HG03095 (cell line): Measurements from ENCODE around the gene TP63.
"Not testable (repeated sequence)": the region's sequence is repeated elsewhere in the genome, so short reads cannot be mapped to it uniquely, and the experiment has no call there.

ENCODE experiments used
- ATAC-seq: cut with Tn5 transposase; IDR thresholded peaks from one replicate; pipeline ENCODE4 v1.9.1; 2021; ENCODE audit warnings: moderate library complexity; ENCODE audit not compliant: unreplicated experiment

The TP63 gene

DNA sequence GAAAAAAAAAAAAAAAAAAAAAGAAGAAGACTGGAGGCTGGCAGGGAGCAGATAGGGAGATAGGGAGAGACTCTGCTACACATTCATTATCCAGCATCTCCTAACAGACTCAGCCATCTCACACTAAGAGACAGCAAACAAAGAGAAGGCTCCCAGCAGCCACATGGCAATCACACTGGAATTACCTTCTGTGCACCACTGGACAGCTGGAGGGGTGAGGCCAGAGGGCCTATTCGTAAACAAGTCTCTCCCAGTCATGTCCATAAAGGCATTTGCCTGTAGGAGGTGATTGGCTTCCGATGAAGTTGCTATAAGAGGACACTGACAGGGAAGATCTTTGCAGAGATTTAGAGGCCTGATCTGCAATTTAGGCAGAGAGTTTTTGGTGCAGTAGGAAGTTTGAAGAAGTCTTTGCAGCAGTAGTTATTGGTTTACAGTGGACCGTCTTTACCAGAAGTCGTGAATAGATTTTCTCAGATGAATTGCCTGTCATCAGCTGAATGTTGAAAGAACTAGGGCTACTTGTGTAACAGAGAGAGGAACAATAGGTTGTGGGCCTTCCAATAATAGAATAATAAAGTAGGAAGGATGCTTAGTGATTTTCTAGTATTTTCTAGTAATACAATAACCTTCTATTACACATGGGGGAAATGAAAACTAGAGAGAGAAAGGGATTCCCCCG, 89.7 kb downstream of the TP63 start:
- ATAC-seq = no peak

DNA sequence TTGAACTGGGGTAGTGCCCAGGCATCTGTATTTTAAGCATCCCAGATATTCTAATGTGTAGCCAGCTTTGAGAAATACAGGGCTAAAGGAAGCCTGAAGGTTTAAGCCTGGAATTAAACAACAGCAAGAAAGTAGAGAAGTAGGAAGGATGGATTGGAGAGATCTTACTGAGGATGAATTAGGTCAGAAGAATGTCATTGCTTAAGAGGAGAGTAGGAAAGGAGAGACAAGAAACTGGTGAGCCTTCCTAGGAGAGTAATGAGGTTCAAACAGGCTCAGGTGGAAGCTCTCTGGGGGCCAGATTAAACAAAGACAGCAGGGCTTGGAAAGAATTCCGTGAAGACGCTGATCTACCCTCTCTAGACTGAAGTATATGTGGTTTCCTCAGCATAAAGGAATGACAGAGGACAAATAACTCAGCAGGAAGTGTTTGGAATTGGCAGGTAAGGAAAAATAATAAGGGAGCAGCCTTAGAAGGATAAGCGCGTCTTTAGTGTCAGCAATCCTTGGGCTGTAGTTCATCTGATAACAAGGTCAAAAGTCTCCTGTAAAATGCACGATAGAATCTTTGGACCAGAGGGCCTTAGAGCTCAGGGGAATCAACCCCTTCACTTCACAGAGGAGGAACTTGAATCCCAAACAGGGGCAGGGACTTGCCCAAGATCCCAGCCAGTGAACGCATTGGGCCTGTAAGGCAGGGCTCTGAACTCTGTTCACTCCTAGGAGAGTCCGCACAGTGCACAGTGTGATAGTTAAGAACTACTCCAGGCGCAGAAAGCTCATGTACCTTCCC, 90.9 kb downstream of the TP63 start:
- no peak for ATAC-seq

DNA sequence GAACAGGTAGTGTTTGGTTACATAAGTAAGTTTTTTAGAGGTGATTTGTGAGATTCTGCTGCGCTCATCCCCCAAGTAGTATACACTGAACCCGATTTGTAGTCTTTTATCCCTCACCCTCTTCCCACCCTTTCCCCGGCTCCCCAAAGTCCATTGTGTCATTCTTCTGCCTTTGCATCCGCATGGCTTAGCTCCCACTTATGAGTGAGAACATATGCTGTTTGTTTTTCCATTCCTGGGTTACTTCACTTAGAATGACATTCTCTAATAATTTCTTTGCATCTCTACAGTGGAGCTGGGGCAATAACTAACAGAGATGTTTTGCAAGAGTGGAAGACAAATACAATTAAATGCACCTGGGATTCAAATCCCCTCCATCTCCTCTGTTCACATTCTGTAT, 93.2 kb downstream of the TP63 start:
- ATAC-seq = no peak

DNA sequence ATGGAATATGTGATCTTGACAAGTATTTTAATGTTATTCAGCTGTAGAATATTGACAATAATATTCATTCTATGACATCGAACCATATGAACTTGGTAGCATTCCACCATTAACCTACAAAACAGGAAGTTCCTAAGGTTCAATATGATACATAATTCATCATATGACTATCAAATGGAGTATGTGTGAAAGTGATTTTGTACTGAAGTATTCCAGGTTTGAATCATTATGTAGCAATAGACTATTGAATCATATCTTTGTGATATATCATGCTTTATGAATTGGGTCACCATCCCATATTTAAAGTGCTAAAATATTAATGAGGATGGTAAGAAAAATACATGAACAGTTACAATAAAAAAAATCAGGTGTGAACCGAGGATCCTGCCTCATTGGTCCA, 95.1 kb downstream of the TP63 start:
- ATAC-seq = no peak

DNA sequence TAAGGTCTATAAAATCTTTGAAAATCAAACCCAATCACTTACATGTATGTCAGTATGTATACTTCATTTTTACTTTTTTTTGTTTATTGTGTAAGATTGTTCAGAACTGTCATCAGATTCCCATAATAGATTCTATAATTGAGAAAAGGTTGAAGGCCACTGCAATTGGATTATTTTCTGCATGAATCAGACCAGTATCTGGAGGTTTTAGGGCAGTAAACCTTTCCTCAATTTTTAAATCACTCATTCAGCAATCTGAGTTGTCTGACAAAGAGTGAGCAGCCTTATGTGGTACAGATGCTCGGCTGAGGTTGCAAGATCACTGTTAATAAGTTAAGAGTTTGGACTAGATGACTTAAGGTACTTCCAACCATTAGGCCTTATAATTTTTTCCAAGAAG, 96.0 kb downstream of the TP63 start:
- no peak for ATAC-seq

DNA sequence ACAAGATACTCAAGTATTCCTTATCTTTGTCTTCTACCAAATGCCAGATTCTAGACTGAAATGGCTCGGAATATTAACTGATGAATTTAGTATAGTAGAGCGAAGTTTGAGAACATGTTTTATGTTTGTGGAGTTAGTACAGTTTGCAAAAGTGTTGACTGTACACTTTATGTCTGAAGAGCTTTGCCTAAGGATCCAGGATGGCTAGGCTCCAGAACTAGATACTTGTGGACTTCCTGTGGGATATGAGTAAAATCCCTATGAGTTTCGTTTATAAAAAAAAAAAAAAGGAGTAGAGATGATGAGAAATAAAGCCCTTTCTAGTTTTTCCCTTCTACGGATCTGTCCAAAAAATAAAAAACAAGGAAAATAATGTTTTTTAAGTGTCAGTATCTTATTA, 96.7 kb downstream of the TP63 start:
- ATAC-seq = no peak

DNA sequence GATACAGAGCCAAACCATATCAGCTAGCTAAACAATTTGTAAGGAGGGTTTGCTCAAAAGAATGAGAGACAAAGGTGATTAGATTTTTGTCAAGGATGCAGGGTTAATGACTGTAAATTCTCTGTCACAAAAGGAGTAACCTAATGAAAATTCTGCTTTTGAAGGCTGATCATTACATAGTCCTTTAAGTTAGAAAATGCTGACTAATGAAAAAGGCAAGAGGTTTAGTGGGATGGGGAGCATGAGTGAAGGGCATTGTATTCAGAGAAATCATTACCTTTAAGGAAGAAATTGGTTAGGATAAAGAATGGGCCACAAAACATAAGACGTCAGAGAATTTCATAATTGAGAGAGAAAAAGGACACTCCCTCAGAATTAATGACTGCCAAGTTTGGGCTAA, 97.7 kb downstream of the TP63 start:
- no peak for ATAC-seq

DNA sequence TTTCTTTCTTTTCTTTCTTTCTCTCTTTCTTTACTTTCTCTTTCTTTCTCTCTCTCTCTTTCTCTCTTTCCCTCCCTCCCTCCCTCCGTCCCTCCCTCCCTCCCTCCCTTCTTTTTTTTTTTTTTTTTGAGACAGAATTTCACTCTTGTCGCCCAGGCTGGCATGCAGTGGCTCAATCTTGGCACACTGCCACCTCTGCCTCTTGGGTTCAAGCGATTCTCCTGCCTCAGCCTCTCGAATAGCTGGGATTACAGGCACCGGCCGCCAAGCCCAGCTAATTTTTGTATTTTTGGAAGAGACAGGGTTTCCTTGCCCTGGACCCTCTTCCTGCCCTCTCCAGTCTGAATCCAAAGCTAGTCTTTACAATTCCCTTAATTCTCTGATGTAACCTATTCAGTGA, 102.9 kb downstream of the TP63 start:
- ATAC-seq = no peak

DNA sequence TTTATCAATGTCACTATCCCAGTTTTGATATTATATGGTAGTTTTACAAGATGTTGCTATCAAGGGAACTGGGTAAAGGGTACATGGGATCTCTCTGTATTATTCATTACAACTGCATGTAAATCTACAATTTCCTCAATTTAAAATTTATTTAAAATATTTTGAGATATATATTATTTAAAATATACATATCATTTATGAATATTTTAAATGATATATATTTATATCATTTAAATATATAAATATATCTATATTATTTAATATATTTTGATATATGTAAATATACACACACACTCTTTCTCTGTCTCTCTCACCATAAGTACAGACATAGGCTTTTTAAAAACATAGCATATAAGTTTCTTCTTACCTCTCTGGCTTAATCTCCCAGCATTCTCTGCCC, 104.7 kb downstream of the TP63 start:
- ATAC-seq = no peak

DNA sequence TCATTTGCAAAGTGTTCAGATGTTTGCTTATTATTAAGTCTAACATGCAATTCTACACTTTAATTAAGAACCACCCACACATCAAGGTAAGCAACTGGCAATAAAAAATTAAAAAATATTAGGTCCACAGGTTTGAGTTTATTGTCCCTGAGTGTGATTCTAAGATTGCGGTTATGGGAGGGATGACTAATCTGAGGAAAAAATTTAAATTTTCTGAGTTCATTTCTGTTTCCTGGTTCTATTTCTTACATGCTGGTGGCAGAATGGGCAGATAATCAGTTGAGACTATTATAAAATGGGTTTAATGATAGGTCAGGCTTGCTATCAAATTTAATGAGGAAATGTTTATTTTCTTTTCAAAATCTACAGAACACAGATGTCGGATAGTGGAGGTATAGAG, 105.9 kb downstream of the TP63 start:
- no peak for ATAC-seq

DNA sequence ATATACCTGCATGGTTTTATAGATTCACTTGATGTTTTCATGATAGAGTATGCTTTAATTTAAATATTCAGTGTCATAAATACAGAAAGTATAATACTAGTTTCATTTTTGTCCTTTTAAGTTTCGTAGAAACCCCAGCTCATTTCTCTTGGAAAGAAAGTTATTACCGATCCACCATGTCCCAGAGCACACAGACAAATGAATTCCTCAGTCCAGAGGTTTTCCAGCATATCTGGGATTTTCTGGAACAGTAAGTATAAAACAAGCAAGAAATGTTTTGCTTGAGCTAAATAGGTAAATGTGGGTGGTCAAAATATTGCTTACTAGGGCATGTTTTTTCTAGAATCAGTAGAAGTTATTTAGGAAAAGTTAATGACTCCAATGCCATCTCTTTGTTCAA, 106.4 kb downstream of the TP63 start:
- no peak for ATAC-seq

DNA sequence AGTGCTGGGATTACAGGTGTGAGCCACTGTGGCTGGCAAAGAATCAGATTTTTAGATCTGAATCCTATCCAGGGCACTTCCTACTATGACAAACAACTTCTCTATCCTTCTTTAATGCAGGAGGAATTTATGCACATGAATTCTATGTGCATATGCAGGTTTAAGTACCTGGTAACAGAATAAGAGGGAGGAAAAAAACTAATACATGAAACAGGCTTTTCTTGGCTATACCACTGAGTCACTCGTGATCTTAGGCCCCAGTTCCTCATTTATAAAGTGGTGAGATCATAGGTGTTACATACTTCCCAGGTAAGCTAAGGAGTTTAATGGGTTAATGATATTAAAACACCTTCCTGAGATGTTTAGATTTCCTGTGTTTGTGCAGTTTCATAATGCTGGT, 108.2 kb downstream of the TP63 start:
- no peak for ATAC-seq

DNA sequence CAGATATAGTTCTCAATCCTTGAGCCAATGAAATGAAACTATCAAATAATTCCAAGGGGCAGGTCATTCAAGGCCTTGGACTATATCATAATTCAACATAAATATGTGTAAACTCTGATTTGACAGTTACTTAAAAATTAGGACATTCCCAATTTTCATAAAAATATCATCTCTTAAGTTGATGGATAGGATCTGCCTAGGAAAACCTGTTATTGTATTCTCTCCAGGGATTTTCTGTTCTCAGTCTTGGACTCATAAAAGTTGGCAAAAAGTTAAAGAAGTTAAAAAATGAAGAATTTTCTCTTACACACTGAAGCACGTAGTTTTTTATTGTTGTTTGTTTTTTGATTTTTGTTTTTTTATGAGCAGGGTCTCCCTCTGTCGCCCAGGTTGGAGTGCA, 109.0 kb downstream of the TP63 start:
- no peak for ATAC-seq

DNA sequence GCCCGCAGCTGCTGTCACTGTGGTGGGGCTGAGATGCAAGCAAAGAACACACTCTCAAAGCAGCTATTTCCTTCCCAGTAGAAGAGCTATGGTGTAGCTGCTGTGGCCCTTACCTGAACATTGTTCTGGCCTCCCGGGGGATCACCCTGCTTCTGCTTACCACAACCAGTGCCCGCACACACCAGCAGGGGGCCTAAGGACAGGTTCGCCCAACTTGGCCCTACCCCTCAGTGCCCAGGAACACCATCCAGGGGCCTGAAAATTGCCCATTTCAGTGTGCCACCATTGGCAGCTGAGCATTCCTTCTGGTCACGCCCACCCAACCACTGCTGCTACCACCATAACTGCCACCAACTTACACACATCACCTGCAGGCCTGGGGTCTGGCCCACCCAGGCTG, 113.0 kb downstream of the TP63 start:
- ATAC-seq = no peak

DNA sequence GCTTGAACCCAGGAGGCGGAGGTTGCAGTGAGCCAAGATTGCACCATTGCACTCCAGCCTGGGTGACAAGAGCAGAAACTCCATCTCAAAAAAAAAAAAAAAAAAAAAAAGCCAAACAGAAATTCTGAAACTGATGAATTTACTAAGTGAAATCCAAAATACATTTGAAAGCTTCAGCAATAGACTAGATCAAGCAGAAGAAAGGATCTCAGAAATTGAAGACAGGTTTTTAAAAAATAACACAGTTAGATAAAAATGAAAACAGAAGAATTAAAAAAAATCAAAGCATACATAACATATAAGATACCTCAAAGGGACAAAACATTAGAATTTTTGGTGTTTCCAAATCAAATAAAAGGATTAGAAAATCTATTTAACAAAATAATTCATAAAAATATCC, 114.4 kb downstream of the TP63 start:
- ATAC-seq = no peak

DNA sequence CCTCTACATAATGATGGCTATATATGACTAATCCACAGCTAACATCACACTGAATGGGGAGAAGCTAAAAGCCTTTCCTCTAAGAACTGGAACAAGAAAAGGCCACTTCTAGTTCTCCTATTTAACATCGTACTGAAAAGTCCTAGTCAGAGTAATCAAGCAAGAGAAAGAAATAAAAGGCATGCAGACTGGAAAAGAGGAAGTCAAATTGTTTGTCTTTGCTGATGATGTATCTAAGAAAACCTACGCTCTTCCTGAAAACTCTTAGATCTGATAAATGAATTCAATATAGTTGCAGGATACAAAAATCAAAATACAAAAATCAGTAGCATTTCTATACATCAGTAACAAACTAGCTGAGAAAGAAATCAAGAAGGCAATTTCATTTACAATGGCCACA, 116.9 kb downstream of the TP63 start:
- no peak for ATAC-seq

DNA sequence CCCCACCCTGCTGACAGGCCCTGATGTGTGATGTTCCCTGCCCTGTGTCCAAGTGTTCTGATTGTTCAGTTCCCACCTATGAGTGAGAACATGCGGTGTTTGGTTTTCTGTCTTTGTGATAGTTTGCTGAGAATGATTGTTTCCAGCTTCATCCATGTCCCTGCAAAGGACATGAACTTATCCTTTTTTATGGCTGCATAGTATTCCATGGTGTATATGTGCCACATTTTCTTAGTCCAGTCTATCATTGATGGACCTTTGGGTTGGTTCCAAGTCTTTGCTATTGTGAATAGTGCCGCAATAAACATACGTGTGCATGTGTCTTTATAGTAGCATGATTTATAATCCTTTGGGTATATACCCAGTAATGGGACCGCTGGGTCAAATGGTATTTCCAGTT, 119.8 kb downstream of the TP63 start:
- not testable (repeated sequence) for ATAC-seq

DNA sequence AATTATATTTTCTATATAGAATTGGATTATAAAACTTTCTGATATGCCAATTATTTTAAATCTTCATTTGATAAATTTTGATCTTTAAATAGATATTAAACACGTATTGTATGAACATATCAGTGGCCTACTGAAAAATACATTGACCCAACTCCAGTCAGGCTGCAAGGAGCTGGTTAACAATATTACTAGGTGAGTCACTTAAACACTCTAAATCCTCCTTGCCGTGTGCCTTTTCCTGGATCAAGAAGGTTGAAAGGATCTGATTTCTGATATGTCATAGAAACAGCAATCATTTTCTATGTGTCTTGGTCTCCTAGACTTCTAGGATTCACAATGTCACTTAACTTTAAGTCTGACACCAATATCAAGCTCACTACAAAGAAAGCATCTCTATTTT, 123.2 kb downstream of the TP63 start:
- ATAC-seq = no peak

DNA sequence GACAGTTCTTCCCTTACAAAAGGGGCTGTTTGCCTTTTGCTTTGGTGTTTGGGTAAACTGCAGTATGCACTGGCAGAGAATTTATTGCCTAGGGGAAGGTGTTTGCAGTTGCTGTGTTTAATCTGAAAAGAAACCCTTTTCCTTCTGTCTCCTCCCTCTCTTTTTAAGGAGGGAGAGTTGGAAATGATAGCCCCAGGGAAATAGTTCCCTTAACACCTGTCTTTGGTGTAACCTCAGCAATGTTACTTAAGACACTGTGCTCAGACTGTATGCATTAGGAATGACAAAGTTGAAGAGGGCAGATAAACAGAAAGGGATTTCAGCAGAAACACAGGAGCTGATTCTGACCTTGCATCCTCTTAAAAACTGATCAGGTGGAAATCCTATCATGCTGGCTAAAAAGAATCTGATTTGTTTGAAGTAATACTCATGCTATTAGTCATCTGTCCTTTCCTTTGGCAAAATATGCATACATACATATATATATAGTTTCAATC, 125.4 kb downstream of the TP63 start:
- no peak for ATAC-seq

DNA sequence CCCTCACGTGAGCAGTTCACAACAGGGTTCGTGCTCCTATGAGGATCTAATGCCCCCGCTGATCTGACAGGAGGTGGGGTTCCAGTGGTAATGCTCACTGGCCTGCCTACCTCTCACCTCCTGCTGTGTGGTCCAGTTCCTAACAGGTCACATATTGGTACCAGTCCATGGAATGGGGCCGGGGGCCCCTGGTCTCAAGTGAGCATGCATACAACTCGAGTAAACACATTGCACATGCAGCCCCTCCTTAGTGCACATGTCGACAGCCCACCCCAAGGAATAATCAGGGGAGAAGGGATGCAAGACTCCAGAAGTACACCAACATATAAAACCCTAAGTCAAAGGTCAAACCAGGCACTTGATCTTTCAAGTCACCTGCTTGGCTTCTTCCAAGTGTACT, 127.0 kb downstream of the TP63 start:
- ATAC-seq = no peak

DNA sequence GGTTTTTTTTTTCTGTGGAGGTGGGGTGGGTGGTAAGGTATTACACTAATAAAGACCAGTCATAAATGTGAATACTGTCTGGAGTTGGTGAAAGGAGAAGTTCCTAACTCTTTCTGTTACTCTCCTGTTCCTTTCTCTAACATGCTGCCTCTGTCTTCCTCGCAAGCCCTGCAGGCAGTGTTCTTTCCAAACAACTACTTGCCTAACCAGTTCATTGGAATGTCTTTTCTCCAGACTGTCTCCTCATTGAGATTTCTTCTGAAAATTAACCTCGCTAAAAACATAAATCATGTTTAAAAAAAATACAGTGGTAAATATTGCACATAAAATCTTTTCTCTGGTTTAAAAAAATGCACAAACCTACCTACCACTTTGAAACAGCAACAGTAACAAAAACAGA, 135.2 kb downstream of the TP63 start:
- no peak for ATAC-seq

DNA sequence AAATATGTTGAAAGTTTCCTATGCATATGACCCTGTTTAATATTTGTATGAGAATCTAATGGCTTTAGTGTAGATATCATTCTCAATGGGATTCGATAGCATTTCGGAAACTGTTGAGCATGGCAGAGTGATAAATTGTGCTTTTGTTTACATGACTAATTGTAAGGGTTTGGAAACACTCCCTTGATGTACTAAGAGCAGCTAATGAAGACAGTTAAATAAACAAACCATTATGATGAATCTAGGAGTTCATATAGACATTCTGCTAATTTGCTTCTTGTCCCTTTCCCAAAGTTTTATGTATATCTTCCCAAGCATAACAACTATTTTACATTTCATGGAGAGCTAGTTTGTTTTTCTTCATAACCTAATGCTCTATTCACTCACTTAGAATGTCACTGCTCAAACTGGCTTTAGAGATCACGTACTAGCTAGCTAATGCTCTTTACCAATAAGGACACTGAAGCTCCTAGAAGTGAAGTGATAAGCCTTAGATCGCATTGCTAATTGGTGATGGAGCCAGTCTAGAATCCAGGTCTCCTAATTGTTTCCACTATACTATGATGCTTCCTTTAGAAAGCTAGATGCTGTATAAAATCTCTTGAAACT, 140.8 kb downstream of the TP63 start:
- no peak for ATAC-seq
